MM.1S (cell line): Measurements from ENCODE around the gene GADD45G.

Experiments
- DNase-seq: peaks from one replicate; pipeline ENCODE4 v3.0.0-alpha.2; 2015
- H2AFZ ChIP-seq: fragments of 300-600 bp; sonication (generic); 2 replicates; pipeline ENCODE4 v1.6.0; 2016; ENCODE audit warnings: antibody characterized with exemption, low read length
- H3F3A ChIP-seq: fragments of 300-600 bp; sonication (generic); 2 replicates; pipeline ENCODE4 v1.6.1; 2016; ENCODE audit warnings: mild to moderate bottlenecking, antibody characterized with exemption, low read length, moderate library complexity, mixed read lengths; ENCODE audit not compliant: insufficient read depth
- H3K27ac ChIP-seq: fragments of 300-600 bp; sonication (generic); 2 replicates; pipeline ENCODE4 v1.5.1; 2016; ENCODE audit warnings: mild to moderate bottlenecking, low read length
- H3K27me3 ChIP-seq: fragments of 300-600 bp; sonication (generic); replicated peaks from 2 replicates; pipeline ENCODE4 v1.6.0; 2016; ENCODE audit warnings: low read length; ENCODE audit not compliant: insufficient read depth
- H3K36me3 ChIP-seq: fragments of 300-600 bp; sonication (generic); replicated peaks from 2 replicates; pipeline ENCODE4 v1.6.1; 2016; ENCODE audit warnings: mild to moderate bottlenecking, low read length, mixed read lengths; ENCODE audit not compliant: insufficient read depth
- H3K4me1 ChIP-seq: fragments of 300-600 bp; sonication (generic); 2 replicates; pipeline ENCODE4 v1.6.1; 2016; ENCODE audit warnings: low read length, mixed read lengths
- H3K4me2 ChIP-seq: fragments of 300-600 bp; sonication (generic); 2 replicates; pipeline ENCODE4 v1.6.0; 2016; ENCODE audit warnings: low read depth, low read length
- H3K4me3 ChIP-seq: fragments of 300-600 bp; sonication (generic); 2 replicates; pipeline ENCODE4 v1.5.1; 2016; ENCODE audit warnings: low read length, mixed read lengths
- H3K79me2 ChIP-seq: fragments of 300-600 bp; sonication (generic); 2 replicates; pipeline ENCODE4 v1.6.1; 2016; ENCODE audit warnings: mixed run types, low read length, mixed read lengths
- H3K9ac ChIP-seq: fragments of 300-600 bp; sonication (generic); 2 replicates; pipeline ENCODE4 v1.6.1; 2016; ENCODE audit warnings: low read length, mixed read lengths
- H3K9me2 ChIP-seq: fragments of 300-600 bp; sonication (generic); replicated peaks from 2 replicates; pipeline ENCODE4 v1.6.1; 2016; ENCODE audit warnings: mild to moderate bottlenecking, low read length, mixed read lengths; ENCODE audit not compliant: insufficient read depth
- H3K9me3 ChIP-seq: fragments of 300-600 bp; sonication (generic); replicated peaks from 2 replicates; pipeline ENCODE4 v1.6.1; 2016; ENCODE audit warnings: mild to moderate bottlenecking, low read length, mixed read lengths; ENCODE audit not compliant: insufficient read depth
- H4K20me1 ChIP-seq: fragments of 300-600 bp; sonication (generic); 2 replicates; pipeline ENCODE4 v1.6.1; 2016; ENCODE audit warnings: mild to moderate bottlenecking, low read length, moderate library complexity, mixed read lengths; ENCODE audit not compliant: insufficient read depth
- CTCF ChIP-seq: fragments of 300-600 bp; sonication (generic); IDR thresholded peaks from 2 replicates; pipeline ENCODE4 v1.5.1; 2016; ENCODE audit warnings: antibody characterized with exemption, low read length, mixed read lengths
- EZH2 ChIP-seq: fragments of 300-600 bp; sonication (generic); optimal IDR thresholded peaks from 2 replicates; pipeline ENCODE3; 2017; ENCODE audit warnings: low read depth, mild to moderate bottlenecking, antibody characterized with exemption, low read length, mixed read lengths
- EZH2phosphoT487 ChIP-seq: fragments of 300-600 bp; sonication (generic); IDR thresholded peaks from 2 replicates; pipeline ENCODE4 v1.6.1; 2018; ENCODE audit warnings: antibody characterized with exemption, low read length

Gene GADD45G

GRCh38 chr9:89635816-89636215 is 31.0 kb downstream of the GADD45G start:
- Histone ChIP-seq H3K9me3 (no peaks in the 10 kb centered on the region), H3K27me3 (no peaks in the 10 kb centered on the region), H3F3A (no peaks in the 10 kb centered on the region), H3K9ac (no peak overlapping the region), H3K4me1 (no peaks in the 10 kb centered on the region), H3K27ac (no peak overlapping the region), H3K4me2 (no peak overlapping the region), H2AFZ (no peak overlapping the region), H3K36me3 (no peaks in the 10 kb centered on the region), H4K20me1 (no peaks in the 10 kb centered on the region), H3K79me2 (no peaks in the 10 kb centered on the region), H3K9me2 (no peaks in the 10 kb centered on the region), H3K4me3 (no peak overlapping the region)
- no peak for TF ChIP-seq EZH2
- TF ChIP-seq CTCF: no peak
- TF ChIP-seq EZH2phosphoT487: no peak
- no peak for DNase-seq

GRCh38 chr9:89637787-89638186 is 33.0 kb downstream of the GADD45G start:
- H3K4me3 ChIP-seq: no peak overlapping the region
- no peaks in the 10 kb centered on the region for H3K79me2 ChIP-seq
- H2AFZ ChIP-seq: no peak overlapping the region
- no peak for DNase-seq
- H3F3A ChIP-seq: no peaks in the 10 kb centered on the region
- H3K36me3 ChIP-seq: no peaks in the 10 kb centered on the region
- no peaks in the 10 kb centered on the region for H3K9me2 ChIP-seq
- H3K27me3 ChIP-seq: no peaks in the 10 kb centered on the region
- H3K4me1 ChIP-seq: no peaks in the 10 kb centered on the region
- H3K4me2 ChIP-seq: no peak overlapping the region
- TF ChIP-seq EZH2: no peak
- no peak for TF ChIP-seq CTCF
- TF ChIP-seq EZH2phosphoT487: no peak
- H3K9ac ChIP-seq: no peak overlapping the region
- H3K9me3 ChIP-seq: no peaks in the 10 kb centered on the region
- H4K20me1 ChIP-seq: no peaks in the 10 kb centered on the region
- H3K27ac ChIP-seq: no peak overlapping the region

DNA sequence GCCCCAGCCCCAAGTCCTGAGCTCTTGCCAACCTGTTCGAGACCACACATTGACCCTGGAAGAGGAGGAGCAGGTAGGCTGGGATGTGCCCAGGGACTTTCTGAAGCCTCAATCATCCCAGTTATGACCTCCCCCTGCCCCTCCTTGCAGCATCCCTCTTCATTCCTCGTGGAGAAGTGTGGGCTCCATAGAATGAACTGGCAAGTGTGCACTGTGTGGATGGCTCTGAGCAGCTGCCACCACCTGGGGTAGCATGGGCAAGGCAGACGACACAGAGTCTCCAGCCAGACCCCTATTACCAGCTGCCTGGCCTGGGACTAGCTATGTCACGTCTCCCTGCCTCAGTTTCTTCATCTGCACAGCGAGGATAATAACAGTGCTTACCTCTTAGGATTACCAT is 33.5 kb downstream of the GADD45G start:
- Histone ChIP-seq H3K36me3 (no peaks in the 10 kb centered on the region), H3K27ac (no peak overlapping the region), H3K9me2 (no peaks in the 10 kb centered on the region), H3K4me2 (no peak overlapping the region), H3K79me2 (no peaks in the 10 kb centered on the region), H3K4me1 (no peaks in the 10 kb centered on the region), H3K27me3 (no peaks in the 10 kb centered on the region), H3K4me3 (no peak overlapping the region), H2AFZ (no peak overlapping the region), H4K20me1 (no peaks in the 10 kb centered on the region), H3K9me3 (no peaks in the 10 kb centered on the region), H3K9ac (no peak overlapping the region), H3F3A (no peaks in the 10 kb centered on the region)
- DNase-seq: no peak
- TF ChIP-seq CTCF (no peak), EZH2 (no peak), EZH2phosphoT487 (no peak)
